ENCODE results near the gene AXL. TPM values are rescaled to one million over a fixed set of nuclear protein-coding genes. Genes with fewer than 3 reads are reported as not detected.

The AXL gene
- total and polyA plus RNA-seq, 2 donors (not counting 3 experiments of a cell fraction or from before 2014, with no cell fraction given), result 86.9 to 172 TPM

- Histone ChIP-seq H3K27me3 (ENCODE audit: control insufficient read depth in 2 of 2, insufficient read depth in 2 of 2, low read length in 2 of 2) (no peaks in the 10 kb centered on the region), H3K4me2 (ENCODE audit: insufficient read depth, low read length) (no peak overlapping the region), H3K9me3 (replicated peaks; ENCODE audit: control insufficient read depth, insufficient read depth, low read length) (no peaks in the 10 kb centered on the region), H3K79me2 (ENCODE audit: control insufficient read depth, insufficient read depth, low read length) (peaks cover 34% of the 10 kb centered on the region), H3K36me3 (ENCODE audit: control insufficient read depth in 2 of 2, extremely low read depth in 1 of 2, insufficient read depth in 2 of 2, low read length in 2 of 2) (peaks cover 2 to 11% of the 10 kb centered on the region in 2 experiments), H3K27ac (ENCODE audit: insufficient read depth, low read depth, low read length) (no peak overlapping the region), H4K20me1 (replicated peaks; ENCODE audit: control insufficient read depth, extremely low read depth, insufficient read depth, low read length) (no peaks in the 10 kb centered on the region), H3K9me1 (replicated peaks; ENCODE audit: control insufficient read depth, extremely low read depth, insufficient read depth, low read length) (no peaks in the 10 kb centered on the region), H2AFZ (ENCODE audit: low read depth, low read length) (no peak overlapping the region), H3K4me3 (replicated peaks in 1 of 3; ENCODE audit: insufficient read depth in 1 of 3, low read depth in 1 of 3, low read length in 3 of 3) (no peak overlapping the region), H3K4me1 (ENCODE audit: control insufficient read depth, extremely low read depth, insufficient read depth, low read length) (peaks cover 12% of the 10 kb centered on the region), H3K9ac (replicated peaks; ENCODE audit: extremely low read depth, insufficient read depth, low read length) (no peak overlapping the region)
- peak; percentile 60 for TF ChIP-seq POLR2A (IDR thresholded peaks at IDR 0.05; ENCODE audit: low read depth, low read length)
- no peak for TF ChIP-seq FOS (IDR thresholded peaks at IDR 0.05; ENCODE audit: borderline replicate concordance, insufficient read depth, low read length)
- TF ChIP-seq CTCF (IDR thresholded peaks at IDR 0.05; ENCODE audit: extremely low read depth in 1 of 2, insufficient read depth in 1 of 2, low read depth in 1 of 2, low read length in 2 of 2), result no peak
- no peak for TF ChIP-seq EZH2 (IDR thresholded peaks at IDR 0.05; ENCODE audit: borderline replicate concordance, low read depth, low read length, severe bottlenecking)
- no peak for TF ChIP-seq MAX (IDR thresholded peaks at IDR 0.05; ENCODE audit: insufficient read depth, insufficient read length)
- TF ChIP-seq POLR2AphosphoS5 (IDR thresholded peaks at IDR 0.05; ENCODE audit: insufficient read depth, low read depth, low read length), result peak; percentile 54
- TF ChIP-seq JUN (IDR thresholded peaks at IDR 0.05; ENCODE audit: borderline replicate concordance, insufficient read depth, insufficient read length, low read depth), result no peak
- no peak for TF ChIP-seq GATA2 (IDR thresholded peaks at IDR 0.05; ENCODE audit: insufficient read depth, insufficient read length, low read depth, low read length)
- no peak for TF ChIP-seq MYC (IDR thresholded peaks at IDR 0.05; ENCODE audit: low read depth, low read length)
- FAIRE-seq (no peak), DNase-seq (ENCODE audit: low read depth, low spot score) (no peak)
- BruUV-seq (replicated peaks), result no TSS peak
- dilution Hi-C loops (cut with MboI; ENCODE audit: extremely low pct_ligation_motif_present, low sequenced_read_pairs), result no loop called here
- intact Hi-C loops (cut with micrococcal nuclease), result no loop called here
- ChIA-PET POLR2A (no interaction called here), CTCF (interaction anchor here (1.2 kb wide), 1 partner anchor 26 kb away, joined by 5 read pairs; no protein-coding TSS in a partner anchor)
Observed at GRCh38 chr19:41230067-41230857, 11.2 kb downstream of the AXL start.

Measured in endothelial cell of umbilical vein (primary cell).